ENCODE results near the gene GJA9. TPM values are rescaled to one million over a fixed set of nuclear protein-coding genes. Genes with fewer than 3 reads are reported as not detected.

Gene GJA9
- total and polyA plus RNA-seq, 2 of the 4 experiments (the other 2 are of a cell fraction): not detected

DNA sequence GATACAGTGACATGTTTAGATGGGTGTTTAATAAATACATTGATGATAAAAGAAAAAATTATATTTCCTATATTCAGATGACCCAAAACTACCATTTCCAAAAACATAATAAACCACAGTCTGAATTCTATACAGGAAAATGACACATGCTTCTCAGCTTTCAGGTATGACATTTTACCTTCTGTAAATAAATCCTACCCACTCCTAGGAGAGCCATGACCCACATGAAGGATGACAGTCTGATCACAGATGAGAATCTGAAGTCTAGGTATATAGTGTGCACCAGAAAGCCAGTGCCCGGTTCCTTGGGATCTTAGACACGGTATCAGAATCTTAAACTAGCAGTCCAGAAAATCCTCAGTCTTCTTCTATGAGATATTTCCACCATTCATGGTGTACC, 3.7 kb upstream of the GJA9 start:
- Histone ChIP-seq H3K18ac (ENCODE audit: low read depth, low read length) (no peak overlapping the region), H2BK120ac (ENCODE audit: low read depth, low read length) (no peak overlapping the region), H3K27ac (ENCODE audit: insufficient read depth, low read length) (no peak overlapping the region), H3K4me2 (ENCODE audit: low read depth, low read length) (no peak overlapping the region), H3K4me3 (ENCODE audit: insufficient read depth, low read depth, low read length) (no peak overlapping the region), H3K9me3 (ENCODE audit: control insufficient read depth, insufficient read depth, low read length) (no peaks in the 10 kb centered on the region), H2AK9ac (replicated peaks; ENCODE audit: low read depth, low read length, poor library complexity) (no peak overlapping the region), H2AFZ (replicated peaks; ENCODE audit: low read length, poor library complexity) (no peak overlapping the region), H4K91ac (ENCODE audit: insufficient read depth, low read depth, low read length) (no peak overlapping the region), H4K20me1 (ENCODE audit: insufficient read depth, low read length) (no peaks in the 10 kb centered on the region), H3K4ac (ENCODE audit: low read depth, low read length) (no peak overlapping the region), H3K79me1 (ENCODE audit: low read depth in 1 of 2, low read length in 2 of 2) (no peaks in the 10 kb centered on the region), H2BK5ac (ENCODE audit: low read depth, low read length, poor library complexity, severe bottlenecking) (no peak overlapping the region), H3K27me3 (ENCODE audit: control insufficient read depth, insufficient read depth, low read length) (no peaks in the 10 kb centered on the region), H3K36me3 (ENCODE audit: control insufficient read depth, insufficient read depth, low read length) (no peaks in the 10 kb centered on the region), H3K9ac (ENCODE audit: low read depth, low read length) (no peak overlapping the region), H3K14ac (replicated peaks; ENCODE audit: low read depth, low read length) (no peak overlapping the region), H2BK15ac (ENCODE audit: low read depth, low read length) (no peak overlapping the region), H4K8ac (ENCODE audit: low read depth in 2 of 2, low read length in 2 of 2) (no peak overlapping the region), H3K56ac (ENCODE audit: extremely low read depth, insufficient read depth, low read length) (no peak overlapping the region), H4K5ac (ENCODE audit: low read depth, low read length) (no peak overlapping the region), H2BK20ac (ENCODE audit: low read depth, low read length) (no peak overlapping the region), H3K23ac (ENCODE audit: low read depth, low read length) (no peak overlapping the region), H2AK5ac (ENCODE audit: low read depth, low read length) (no peak overlapping the region), H3K4me1 (ENCODE audit: control insufficient read depth, insufficient read depth, low read length) (no peaks in the 10 kb centered on the region), H3K9me1 (ENCODE audit: insufficient read depth, low read length) (no peaks in the 10 kb centered on the region)
- in situ Hi-C loops (cut with MboI; ENCODE audit: low sequenced_read_pairs) (no loop called here), dilution Hi-C loops (cut with HindIII; ENCODE audit: low sequenced_read_pairs, unreplicated experiment) (no loop called here), intact Hi-C loops (cut with micrococcal nuclease) (no loop called here)
- CTCF ChIA-PET: no interaction called here
- no CpG with 5 or more reads among the region's 2 CpGs for WGBS, 2 experiments (ENCODE audit: extremely low coverage in 2 of 2, insufficient read length in 1 of 2)
- DNase-seq: no peak
- POLR2A ChIA-PET (ENCODE audit: unreplicated experiment): no interaction called here
- no peak for ATAC-seq (ENCODE audit: low read depth)
- TF ChIP-seq MAZ (IDR thresholded peaks at IDR 0.05; ENCODE audit: borderline replicate concordance, low read depth, low read length) (no peak), NFE2L2 (IDR thresholded peaks at IDR 0.05; ENCODE audit: low read depth, low read length) (no peak), SMC3 (IDR thresholded peaks at IDR 0.05; ENCODE audit: low read depth, low read length) (no peak)
- TF ChIP-seq, protein P1, sequence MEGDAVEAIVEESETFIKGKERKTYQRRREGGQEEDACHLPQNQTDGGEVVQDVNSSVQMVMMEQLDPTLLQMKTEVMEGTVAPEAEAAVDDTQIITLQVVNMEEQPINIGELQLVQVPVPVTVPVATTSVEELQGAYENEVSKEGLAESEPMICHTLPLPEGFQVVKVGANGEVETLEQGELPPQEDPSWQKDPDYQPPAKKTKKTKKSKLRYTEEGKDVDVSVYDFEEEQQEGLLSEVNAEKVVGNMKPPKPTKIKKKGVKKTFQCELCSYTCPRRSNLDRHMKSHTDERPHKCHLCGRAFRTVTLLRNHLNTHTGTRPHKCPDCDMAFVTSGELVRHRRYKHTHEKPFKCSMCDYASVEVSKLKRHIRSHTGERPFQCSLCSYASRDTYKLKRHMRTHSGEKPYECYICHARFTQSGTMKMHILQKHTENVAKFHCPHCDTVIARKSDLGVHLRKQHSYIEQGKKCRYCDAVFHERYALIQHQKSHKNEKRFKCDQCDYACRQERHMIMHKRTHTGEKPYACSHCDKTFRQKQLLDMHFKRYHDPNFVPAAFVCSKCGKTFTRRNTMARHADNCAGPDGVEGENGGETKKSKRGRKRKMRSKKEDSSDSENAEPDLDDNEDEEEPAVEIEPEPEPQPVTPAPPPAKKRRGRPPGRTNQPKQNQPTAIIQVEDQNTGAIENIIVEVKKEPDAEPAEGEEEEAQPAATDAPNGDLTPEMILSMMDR (conservative IDR thresholded peaks at IDR 0.05; ENCODE audit: low read depth, low read length): no peak
- BruUV-seq (replicated peaks): no TSS peak
